A673 (cell line): Measurements from ENCODE around the gene MALT1. TPM values are rescaled to one million over a fixed set of nuclear protein-coding genes. Genes with fewer than 3 reads are reported as not detected.

Experiments
- BruUV-seq: library from RNA; stranded (reverse); fragments of 400-500 nt; replicated peaks from 2 replicates; lab custom pipeline; 2021; lab: Mats Ljungman, UMichigan
- CTCF ChIA-PET: fragments of 300-600 bp; sonication (Branson Sonifier 250); formaldehyde crosslinking; loops from one replicate; lab custom pipeline; 2022; ENCODE audit warnings: antibody characterized with exemption; lab: Charles Lee
- POLR2A ChIA-PET: fragments of 300-600 bp; sonication (Branson Sonifier 250); formaldehyde crosslinking; loops from one replicate; lab custom pipeline; 2022; ENCODE audit warnings: antibody characterized with exemption; ENCODE audit not compliant: low non-redundant PET; lab: Charles Lee
- DNase-seq: peaks from one replicate; pipeline ENCODE4 v3.0.0-alpha.2; 2015; ENCODE audit warnings: low spot score
- H3K27ac ChIP-seq: fragments of 200-600 bp; sonication (generic); 2 replicates; pipeline ENCODE4 v1.5.1; 2016; ENCODE audit warnings: mixed run types, low read depth, mild to moderate bottlenecking, mixed read lengths, antibody characterized with exemption, low read length; ENCODE audit not compliant: poor library complexity, severe bottlenecking
- H3K27me3 ChIP-seq: fragments of 200-600 bp; sonication (generic); replicated peaks from 2 replicates; pipeline ENCODE4 v1.6.1; 2017; ENCODE audit warnings: mixed run types, low read depth, mild to moderate bottlenecking, mixed read lengths, antibody characterized with exemption, low read length; ENCODE audit not compliant: insufficient read depth, poor library complexity
- H3K36me3 ChIP-seq: fragments of 200-600 bp; sonication (generic); 2 replicates; pipeline ENCODE4 v1.6.1; 2016; ENCODE audit warnings: mixed run types, mild to moderate bottlenecking, mixed read lengths, antibody characterized with exemption, low read length; ENCODE audit not compliant: insufficient read depth, poor library complexity, severe bottlenecking
- H3K4me1 ChIP-seq: fragments of 200-600 bp; sonication (generic); 2 replicates; pipeline ENCODE4 v1.6.1; 2017; ENCODE audit warnings: mixed run types, mild to moderate bottlenecking, mixed read lengths, antibody characterized with exemption, low read length; ENCODE audit not compliant: insufficient read depth, poor library complexity, severe bottlenecking
- H3K4me3 ChIP-seq: fragments of 200-600 bp; sonication (generic); 2 replicates; pipeline ENCODE4 v1.5.1; 2016; ENCODE audit warnings: low read depth, mixed run types, mild to moderate bottlenecking, mixed read lengths, low read length; ENCODE audit not compliant: poor library complexity, severe bottlenecking
- H3K9me3 ChIP-seq: fragments of 200-600 bp; sonication (generic); 2 replicates; pipeline ENCODE4 v1.6.1; 2016; ENCODE audit warnings: mixed run types, low read depth, mild to moderate bottlenecking, mixed read lengths, antibody characterized with exemption, low read length; ENCODE audit not compliant: poor library complexity, severe bottlenecking
- CTCF ChIP-seq: fragments of 300-800, 200-600 bp; sonication (generic); conservative IDR thresholded peaks from 2 replicates; pipeline ENCODE4 v1.5.1; 2017; ENCODE audit warnings: low read depth, mild to moderate bottlenecking, antibody characterized with exemption, low read length, moderate library complexity, mixed read lengths
- EZH2 ChIP-seq: fragments of 200-600 bp; sonication (generic); IDR thresholded peaks from 2 replicates; pipeline ENCODE4 v1.6.1; 2017; ENCODE audit warnings: borderline replicate concordance, low read depth, mild to moderate bottlenecking, mixed read lengths, antibody characterized with exemption, low read length; ENCODE audit not compliant: poor library complexity, severe bottlenecking
- intact Hi-C: fragments of 100-400 bp; cut with micrococcal nuclease; formaldehyde crosslinking; loops from one replicate; pipeline ENCODE4 v1.10.0; 2022; ENCODE audit not compliant: unreplicated experiment
- total RNA-seq: library from RNA; stranded (reverse); gene quantifications from 2 replicates; pipeline ENCODE4 v1.2.3, GENCODE V29; 2021

Gene MALT1
- total RNA-seq, 1 experiment from 2014 or later = 23.0 TPM

DNA sequence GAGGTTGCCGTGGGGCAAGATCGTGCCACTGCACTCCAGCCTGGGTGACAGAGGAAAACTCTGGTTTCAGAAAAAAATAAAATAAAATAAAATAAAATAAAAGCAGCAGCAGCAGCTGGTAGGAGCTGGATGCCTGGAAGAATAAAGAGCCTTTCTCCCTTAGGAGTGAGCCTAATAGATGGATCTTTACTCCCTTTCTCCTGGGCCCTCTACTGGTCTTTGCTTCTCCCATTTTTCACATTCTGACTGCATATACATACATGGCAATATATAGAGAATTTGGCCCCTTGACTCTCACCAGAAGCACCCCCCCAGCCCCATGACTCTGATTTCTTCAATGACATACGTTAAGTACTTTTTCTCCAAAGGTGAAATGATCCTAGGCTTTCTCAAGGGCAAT, 9.8 kb upstream of the MALT1 start:
- no peaks in the 10 kb centered on the region for H3K9me3 ChIP-seq
- DNase-seq = peak; percentile 27
- TF ChIP-seq CTCF (peak; percentile 42; the same call in 1 of the 2 replicates), EZH2 (no peak)
- BruUV-seq = no TSS peak
- no peaks in the 10 kb centered on the region for H3K4me1 ChIP-seq
- no peaks in the 10 kb centered on the region for H3K36me3 ChIP-seq
- CTCF ChIA-PET = interaction anchor here (1.0 kb wide), 1 partner anchor 132 kb away, joined by 3 read pairs; no protein-coding TSS in a partner anchor
- POLR2A ChIA-PET = no interaction called here
- intact Hi-C loops = no loop called here
- no peaks in the 10 kb centered on the region for H3K27me3 ChIP-seq
- no peak overlapping the region for H3K4me3 ChIP-seq
- no peak overlapping the region for H3K27ac ChIP-seq

DNA sequence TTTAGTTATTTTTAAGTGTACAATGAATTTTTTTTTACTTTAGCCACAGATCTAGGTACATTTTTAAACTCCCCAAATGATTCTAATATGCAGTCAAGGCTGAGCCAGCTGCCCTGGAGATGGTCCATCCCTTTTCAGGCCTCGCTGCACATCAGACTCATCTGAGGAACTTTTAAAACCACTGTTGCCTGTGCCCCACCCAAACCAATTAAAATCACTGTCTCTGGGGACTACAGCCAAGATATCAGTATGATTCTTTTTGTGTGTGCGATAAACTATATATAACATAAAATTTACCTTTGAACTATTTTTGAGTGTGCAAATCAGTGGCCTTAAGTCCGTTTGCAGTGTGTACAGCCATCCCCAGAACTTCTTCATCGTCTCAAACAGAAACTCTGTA, 9.1 kb upstream of the MALT1 start:
- no peaks in the 10 kb centered on the region for H3K9me3 ChIP-seq
- ChIA-PET POLR2A (no interaction called here), CTCF (no interaction called here)
- no TSS peak for BruUV-seq
- H3K27ac ChIP-seq = no peak overlapping the region
- H3K4me1 ChIP-seq = no peaks in the 10 kb centered on the region
- intact Hi-C loops = no loop called here
- H3K4me3 ChIP-seq = no peak overlapping the region
- no peaks in the 10 kb centered on the region for H3K36me3 ChIP-seq
- no peak for TF ChIP-seq CTCF
- TF ChIP-seq EZH2 = no peak
- no peak for DNase-seq
- H3K27me3 ChIP-seq = no peaks in the 10 kb centered on the region

- Histone ChIP-seq H3K36me3 (no peaks in the 10 kb centered on the region), H3K27ac (no peak overlapping the region), H3K4me1 (peaks cover 19% of the 10 kb centered on the region), H3K27me3 (no peaks in the 10 kb centered on the region), H3K9me3 (no peaks in the 10 kb centered on the region), H3K4me3 (no peak overlapping the region)
- BruUV-seq = no TSS peak
- POLR2A ChIA-PET = no interaction called here
- intact Hi-C loops = no loop called here
- CTCF ChIA-PET = no interaction called here
- no peak for DNase-seq
- TF ChIP-seq EZH2 (no peak), CTCF (no peak)
These were observed 5.1 kb upstream of the MALT1 start for GRCh38 chr18:58666176-58666575.
